Omental fat pad (tissue), 4 donors: ENCODE results near the gene CCDC85B. TPM values are rescaled to one million over a fixed set of nuclear protein-coding genes. Genes with fewer than 3 reads are reported as not detected.

Experiments
- ATAC-seq: fragments of 150-250 bp; one replicate; pipeline ENCODE4 v1.9.1; 2016; ENCODE audit warnings: mild to moderate bottlenecking, moderate library complexity; ENCODE audit not compliant: low FRiP score
- DNase-seq: peaks from one replicate; pipeline ENCODE4 v3.0.0-alpha.2; 2019; ENCODE audit warnings: low spot score
- total RNA-seq, 4 donors: library from RNA; depleted of rRNA; stranded (reverse); fragments of >200 nt; gene quantifications; one replicate each; pipeline ENCODE4 v1.1.0, GENCODE V29; 2016
- TF ChIP-seq, protein P1 (sequence below), 3 donors: fragments of 450-650 bp; IDR thresholded peaks; one replicate each; pipeline ENCODE4 v1.5.1; 2016 to 2017; ENCODE audit warnings: antibody characterized with exemption in 3 of 3, mild to moderate bottlenecking in 3 of 3, moderate library complexity in 2 of 3

CCDC85B gene
- total RNA-seq, 4 donors from 2014 or later, result 40.2 to 85.9 (median 59.4) TPM

DNA sequence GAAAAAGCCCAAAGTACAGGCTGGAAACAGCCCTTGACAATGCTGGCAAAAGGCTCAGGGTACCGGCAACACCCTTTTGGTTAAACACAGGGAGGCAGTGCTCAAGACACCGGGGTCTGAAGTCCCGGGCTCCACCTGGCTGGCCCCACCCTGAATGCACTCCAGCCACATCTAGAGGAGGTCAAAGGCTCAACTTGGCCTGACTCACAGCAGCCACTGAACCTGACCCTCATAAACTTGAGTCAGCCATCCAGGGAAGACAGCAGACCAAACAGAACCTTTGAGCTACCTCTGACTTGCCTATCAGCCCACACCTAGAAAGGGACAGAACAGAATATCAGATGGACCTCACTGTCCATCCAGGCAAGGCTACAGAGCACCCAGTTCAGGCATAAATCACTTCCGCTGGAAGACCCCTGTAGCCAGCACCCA, 36.3 kb upstream of the CCDC85B start:
- ATAC-seq, result no peak
- TF ChIP-seq, protein P1, sequence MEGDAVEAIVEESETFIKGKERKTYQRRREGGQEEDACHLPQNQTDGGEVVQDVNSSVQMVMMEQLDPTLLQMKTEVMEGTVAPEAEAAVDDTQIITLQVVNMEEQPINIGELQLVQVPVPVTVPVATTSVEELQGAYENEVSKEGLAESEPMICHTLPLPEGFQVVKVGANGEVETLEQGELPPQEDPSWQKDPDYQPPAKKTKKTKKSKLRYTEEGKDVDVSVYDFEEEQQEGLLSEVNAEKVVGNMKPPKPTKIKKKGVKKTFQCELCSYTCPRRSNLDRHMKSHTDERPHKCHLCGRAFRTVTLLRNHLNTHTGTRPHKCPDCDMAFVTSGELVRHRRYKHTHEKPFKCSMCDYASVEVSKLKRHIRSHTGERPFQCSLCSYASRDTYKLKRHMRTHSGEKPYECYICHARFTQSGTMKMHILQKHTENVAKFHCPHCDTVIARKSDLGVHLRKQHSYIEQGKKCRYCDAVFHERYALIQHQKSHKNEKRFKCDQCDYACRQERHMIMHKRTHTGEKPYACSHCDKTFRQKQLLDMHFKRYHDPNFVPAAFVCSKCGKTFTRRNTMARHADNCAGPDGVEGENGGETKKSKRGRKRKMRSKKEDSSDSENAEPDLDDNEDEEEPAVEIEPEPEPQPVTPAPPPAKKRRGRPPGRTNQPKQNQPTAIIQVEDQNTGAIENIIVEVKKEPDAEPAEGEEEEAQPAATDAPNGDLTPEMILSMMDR (IDR thresholded peaks at IDR 0.05), result no peak

DNA sequence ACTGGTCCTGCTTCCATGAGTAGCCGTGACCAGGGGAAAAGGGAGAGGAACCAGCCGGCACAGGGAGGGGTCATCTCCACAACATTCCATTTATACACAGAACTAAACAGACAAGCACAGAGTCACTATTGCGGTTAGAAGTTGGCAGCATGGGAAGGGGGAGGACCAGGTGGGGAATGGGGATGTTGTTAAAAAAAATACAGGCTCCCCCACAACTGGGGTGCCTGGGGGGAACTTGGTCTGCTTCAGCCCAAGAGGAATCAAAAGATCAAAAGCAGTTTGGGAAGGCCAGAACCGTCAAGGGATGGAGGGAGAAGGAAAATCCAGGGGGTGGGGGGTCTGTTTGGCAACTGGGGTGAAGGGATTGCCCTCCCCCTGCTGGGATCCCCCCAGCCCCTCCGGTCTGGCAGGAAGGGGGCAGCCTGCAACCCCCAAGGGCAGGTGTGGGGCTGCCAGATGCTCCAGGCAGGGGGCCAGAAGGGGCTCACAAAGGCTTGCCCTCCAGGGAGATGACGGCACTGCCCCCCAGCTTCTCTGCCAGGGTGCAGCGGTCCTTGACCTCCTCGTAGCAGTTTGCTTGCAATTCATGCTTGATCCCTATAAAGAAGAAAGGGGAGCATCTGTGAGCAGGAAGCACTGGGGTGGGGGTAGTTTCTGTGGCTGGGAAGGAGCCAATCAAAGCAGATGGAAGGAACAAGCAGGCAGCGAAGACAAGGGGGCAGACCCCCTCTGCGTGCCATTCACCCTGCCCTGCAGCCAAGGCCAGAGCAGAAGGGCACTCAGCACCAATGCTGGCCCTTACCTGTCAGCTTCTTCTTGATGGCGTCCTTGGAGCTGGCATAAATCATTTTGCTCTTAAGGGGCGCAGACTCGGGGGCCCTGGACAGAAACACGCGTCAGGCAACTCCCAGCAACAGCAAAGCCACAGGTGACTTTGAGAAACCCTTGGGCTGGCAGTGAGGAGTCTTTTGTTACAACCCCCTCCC, 35.3 kb upstream of the CCDC85B start:
- ATAC-seq (no peak), DNase-seq (no peak)
- TF ChIP-seq, protein P1 (IDR thresholded peaks at IDR 0.05), result no peak

More for the DNA sequence above, 36.3 kb upstream of the CCDC85B start:
- no peak for DNase-seq

DNA sequence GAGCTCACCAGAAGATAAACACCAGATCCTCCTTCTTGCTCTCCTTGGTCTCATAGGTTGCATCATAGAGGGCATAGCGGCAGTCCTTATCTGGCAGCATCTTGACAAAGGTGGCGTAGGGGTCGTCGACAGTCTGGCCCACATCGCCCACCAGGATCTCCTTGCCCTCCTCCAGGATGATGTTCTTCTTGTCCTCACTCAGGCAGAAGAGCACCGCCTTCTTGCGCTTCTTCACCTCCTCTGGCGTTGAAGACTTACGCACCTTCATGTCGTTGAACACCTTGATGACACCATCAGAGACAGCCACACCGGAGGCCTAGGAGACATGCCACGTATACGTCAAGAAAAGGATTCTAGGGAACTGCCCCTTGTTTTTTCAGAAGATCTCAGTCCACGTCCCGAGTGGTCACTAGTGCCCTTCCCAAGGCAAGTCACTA, 34.5 kb upstream of the CCDC85B start:
- ATAC-seq, result no peak
- TF ChIP-seq, protein P1 (IDR thresholded peaks at IDR 0.05), result no peak
- DNase-seq, result no peak

DNA sequence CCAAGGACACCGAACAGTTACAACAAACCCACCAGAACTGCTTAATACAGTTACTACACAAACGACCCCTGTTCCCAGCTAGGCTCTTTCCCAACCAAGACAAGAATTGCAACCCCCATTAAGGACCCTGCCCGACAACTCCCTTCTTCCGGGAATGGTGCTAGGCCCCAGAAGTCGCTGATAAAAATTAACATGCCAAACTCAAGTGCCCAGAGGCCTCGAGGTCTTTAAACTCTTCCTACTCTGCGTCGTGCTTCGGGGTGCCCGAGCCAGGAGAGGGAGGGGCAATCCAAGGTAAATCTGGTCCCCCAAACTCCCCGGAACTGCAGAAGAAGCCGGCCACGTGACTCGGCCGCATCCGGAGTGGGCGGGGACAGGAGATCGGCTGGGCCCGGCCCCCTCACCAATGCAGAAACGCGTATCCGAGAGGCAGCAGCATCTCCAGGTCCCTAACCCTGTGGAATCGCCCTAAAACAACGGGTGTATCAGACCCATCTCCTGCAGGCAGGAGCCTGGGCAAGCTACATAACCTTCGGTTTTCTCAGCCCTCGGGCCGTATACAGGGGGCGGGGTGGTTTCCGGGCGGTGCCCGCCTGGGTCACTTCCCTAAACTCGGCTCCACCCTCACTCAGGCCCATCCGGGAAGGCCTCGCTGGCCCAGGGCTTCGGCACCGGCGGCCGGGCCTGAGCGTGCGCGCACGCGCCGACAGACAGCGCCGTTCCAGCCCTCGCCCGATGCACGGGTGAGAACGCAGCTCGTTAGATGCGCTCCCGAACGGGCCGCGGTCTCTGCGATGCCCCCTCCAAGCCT, 33.6 kb upstream of the CCDC85B start:
- ATAC-seq (peak; percentile 30), DNase-seq (peak; percentile 65)
- TF ChIP-seq, protein P1 (IDR thresholded peaks at IDR 0.05), result no peak

DNA sequence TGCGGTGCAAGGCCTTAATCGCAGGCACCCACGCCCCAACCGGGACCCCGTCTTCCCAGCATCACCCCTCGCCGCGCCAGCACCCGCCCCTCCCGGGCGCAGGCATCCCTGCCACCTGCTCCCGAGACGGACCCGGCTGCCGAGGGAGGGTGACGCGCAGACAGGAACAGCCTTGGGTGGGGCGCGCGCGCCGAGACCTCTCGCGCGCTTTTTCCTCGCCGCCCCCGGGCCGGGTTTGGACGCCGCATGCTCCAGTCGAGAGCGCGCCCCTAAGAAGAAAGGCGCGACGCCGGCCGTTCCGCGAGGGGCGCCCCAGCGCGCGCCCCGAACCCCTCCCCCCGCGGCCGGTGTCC, 33.0 kb upstream of the CCDC85B start:
- ATAC-seq, result no peak
- TF ChIP-seq, protein P1 (IDR thresholded peaks at IDR 0.05), result no peak
- DNase-seq, result peak; percentile 24

DNA sequence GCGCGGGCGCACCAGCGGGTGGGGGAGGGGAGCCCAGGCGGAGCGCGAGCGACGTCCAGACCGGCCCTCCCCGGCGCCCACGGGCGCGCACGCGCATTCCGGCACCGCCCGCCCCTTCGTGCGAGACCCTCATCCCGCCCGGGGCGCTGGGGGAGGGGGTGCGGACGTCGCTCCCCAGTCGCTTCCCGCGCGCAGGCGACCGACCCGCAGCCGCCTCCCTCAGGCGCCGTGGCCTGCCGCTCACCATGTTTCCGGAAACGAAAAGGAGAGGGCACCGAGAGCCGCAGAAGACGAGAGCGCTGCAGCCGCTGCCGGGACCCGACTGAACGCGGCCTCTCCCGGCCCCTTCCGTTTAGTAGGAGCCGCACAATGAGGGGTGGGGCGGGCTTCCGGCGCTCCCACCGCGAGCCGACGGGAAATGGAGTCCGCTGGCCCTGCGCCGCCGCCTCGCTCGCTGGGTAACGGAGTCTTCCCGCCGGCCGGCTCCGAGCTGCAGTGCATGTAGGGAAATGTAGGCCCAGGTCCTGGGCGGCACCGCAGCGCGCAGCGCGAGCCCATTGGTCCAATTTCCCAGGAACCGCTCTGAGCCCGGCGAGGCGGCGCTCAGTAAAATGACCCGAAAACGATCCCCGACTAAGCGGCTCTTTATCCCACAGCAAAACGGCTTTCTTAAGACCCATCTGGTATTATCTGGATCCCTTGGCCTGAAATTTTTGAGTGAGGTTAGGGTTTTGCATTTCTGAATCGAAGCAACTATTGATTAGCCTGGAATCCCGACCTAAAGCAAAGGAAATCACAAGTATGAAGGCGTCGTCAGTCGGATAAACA, 32.4 kb upstream of the CCDC85B start, which contains the start of gene CFL1:
CFL1 (minus strand) TSS at position 328 of the 828 bp plus-strand sequence; CDS start at position 247, 81 bp downstream.
- DNase-seq (peak; percentile 79), ATAC-seq (peak; percentile 77)
- TF ChIP-seq, protein P1 (IDR thresholded peaks at IDR 0.05), result no peak
